ENCODE measurements around the gene FBXW9. TPM values are rescaled to one million over a fixed set of nuclear protein-coding genes. Genes with fewer than 3 reads are reported as not detected.
A peak's percentile ranks its signal among the peaks of the same experiment; 100 is the strongest.
"Not testable (repeated sequence)": the region's sequence is repeated elsewhere in the genome, so short reads cannot be mapped to it uniquely, and the experiment has no call there.

The FBXW9 gene
- total RNA-seq, 1 experiment from 2014 or later = 46.1 TPM

GRCh38 chr19:12721656-12722565 lies 25.5 kb upstream of the FBXW9 start:
- no peaks in the 10 kb centered on the region for H3K27me3 ChIP-seq
- H3K36me3 ChIP-seq = peaks cover 58% of the 10 kb centered on the region
- no peaks in the 10 kb centered on the region for H3K9me3 ChIP-seq
- DNase-seq = peak; percentile 84
- H3K4me3 ChIP-seq = peak overlapping the region; percentile 60

- Histone ChIP-seq H3K27me3 (no peaks in the 10 kb centered on the region), H3K4me3 (peak overlapping the region; percentile 60), H3K36me3 (peaks cover 61% of the 10 kb centered on the region), H3K9me3 (no peaks in the 10 kb centered on the region)
- peak; percentile 62 for DNase-seq
These were observed 24.6 kb upstream of the FBXW9 start for GRCh38 chr19:12720851-12721655.

- no peaks in the 10 kb centered on the region for H3K27me3 ChIP-seq
- peaks cover 65% of the 10 kb centered on the region for H3K36me3 ChIP-seq
- no peaks in the 10 kb centered on the region for H3K9me3 ChIP-seq
- DNase-seq = no peak
- H3K4me3 ChIP-seq = peak overlapping the region; percentile 60
These were observed 23.9 kb upstream of the FBXW9 start for GRCh38 chr19:12720296-12720695.

- no peaks in the 10 kb centered on the region for H3K27me3 ChIP-seq
- peaks cover 98% of the 10 kb centered on the region for H3K36me3 ChIP-seq
- no peak overlapping the region for H3K4me3 ChIP-seq
- no peaks in the 10 kb centered on the region for H3K9me3 ChIP-seq
- no peak for DNase-seq
These were observed 19.5 kb upstream of the FBXW9 start for GRCh38 chr19:12715929-12716328.

GRCh38 chr19:12715102-12715501 lies 18.7 kb upstream of the FBXW9 start:
- Histone ChIP-seq H3K27me3 (no peaks in the 10 kb centered on the region), H3K36me3 (peaks cover 98% of the 10 kb centered on the region), H3K9me3 (no peaks in the 10 kb centered on the region), H3K4me3 (no peak overlapping the region)
- no peak for DNase-seq

GRCh38 chr19:12713304-12713703 lies 16.9 kb upstream of the FBXW9 start:
- peaks cover 98% of the 10 kb centered on the region for H3K36me3 ChIP-seq
- not testable (repeated sequence) for H3K4me3 ChIP-seq

GRCh38 chr19:12712077-12712476 lies 15.6 kb upstream of the FBXW9 start:
- DNase-seq, H3K9me3 ChIP-seq, H3K4me3 ChIP-seq, H3K27me3 ChIP-seq: not testable (repeated sequence)
- H3K36me3 ChIP-seq = peaks cover 98% of the 10 kb centered on the region

More at GRCh38 chr19:12713304-12713703, 16.9 kb upstream of the FBXW9 start:
- H3K27me3 ChIP-seq, H3K9me3 ChIP-seq, DNase-seq: not testable (repeated sequence)

GRCh38 chr19:12711187-12711586 lies 14.8 kb upstream of the FBXW9 start:
- peaks cover 98% of the 10 kb centered on the region for H3K36me3 ChIP-seq
- H3K9me3 ChIP-seq = no peaks in the 10 kb centered on the region
- no peaks in the 10 kb centered on the region for H3K27me3 ChIP-seq
- DNase-seq = no peak
- no peak overlapping the region for H3K4me3 ChIP-seq

GRCh38 chr19:12708641-12709040 lies 12.2 kb upstream of the FBXW9 start:
- Histone ChIP-seq H3K27me3 (no peaks in the 10 kb centered on the region), H3K4me3 (no peak overlapping the region), H3K36me3 (peaks cover 98% of the 10 kb centered on the region), H3K9me3 (no peaks in the 10 kb centered on the region)
- no peak for DNase-seq

- H3K4me3 ChIP-seq = no peak overlapping the region
These were observed 9.9 kb upstream of the FBXW9 start for GRCh38 chr19:12706332-12706718.

GRCh38 chr19:12705654-12706331 lies 9.4 kb upstream of the FBXW9 start:
- Histone ChIP-seq H3K4me3 (no peak overlapping the region), H3K36me3 (peaks cover 100% of the 10 kb centered on the region), H3K9me3 (no peaks in the 10 kb centered on the region), H3K27me3 (no peaks in the 10 kb centered on the region)
- no peak for DNase-seq

More at GRCh38 chr19:12706332-12706718, 9.9 kb upstream of the FBXW9 start:
- Histone ChIP-seq H3K9me3 (no peaks in the 10 kb centered on the region), H3K36me3 (peaks cover 100% of the 10 kb centered on the region), H3K27me3 (no peaks in the 10 kb centered on the region)
- DNase-seq = no peak

- no peak for DNase-seq
- Histone ChIP-seq H3K9me3 (no peaks in the 10 kb centered on the region), H3K27me3 (no peaks in the 10 kb centered on the region), H3K36me3 (peaks cover 98% of the 10 kb centered on the region), H3K4me3 (no peak overlapping the region)
These were observed 8.7 kb upstream of the FBXW9 start for GRCh38 chr19:12705169-12705568.

GRCh38 chr19:12703046-12703445 lies 6.6 kb upstream of the FBXW9 start:
- DNase-seq = peak; percentile 71
- H3K36me3 ChIP-seq = peaks cover 96% of the 10 kb centered on the region
- H3K9me3 ChIP-seq = no peaks in the 10 kb centered on the region
- no peaks in the 10 kb centered on the region for H3K27me3 ChIP-seq
- H3K4me3 ChIP-seq = no peak overlapping the region

GRCh38 chr19:12701596-12702282 lies 5.3 kb upstream of the FBXW9 start:
- H3K27me3 ChIP-seq = no peaks in the 10 kb centered on the region
- no peaks in the 10 kb centered on the region for H3K9me3 ChIP-seq
- H3K4me3 ChIP-seq = no peak overlapping the region
- no peak for DNase-seq
- peaks cover 91% of the 10 kb centered on the region for H3K36me3 ChIP-seq

GRCh38 chr19:12698138-12698537 lies 1.7 kb upstream of the FBXW9 start:
- Histone ChIP-seq H3K36me3 (peaks cover 56% of the 10 kb centered on the region), H3K4me3 (no peak overlapping the region), H3K9me3 (no peaks in the 10 kb centered on the region), H3K27me3 (no peaks in the 10 kb centered on the region)
- no peak for DNase-seq

- peak overlapping the region; percentile 82 for H3K4me3 ChIP-seq
- DNase-seq, H3K9me3 ChIP-seq, H3K27me3 ChIP-seq: not testable (repeated sequence)
- peaks cover 55% of the 10 kb centered on the region for H3K36me3 ChIP-seq
These were observed 994 bp upstream of the FBXW9 start for GRCh38 chr19:12697425-12697824.
